Upper lobe of right lung (tissue), 1 donor: ENCODE results near the gene SH3BGR. TPM values are rescaled to one million over a fixed set of nuclear protein-coding genes. Genes with fewer than 3 reads are reported as not detected.

Experiments used
- ATAC-seq: fragments of 200-7000 bp; cut with Tn5 transposase; one replicate; pipeline ENCODE4 v1.9.1; 2020; ENCODE audit warnings: mild to moderate bottlenecking, moderate library complexity
- DNase-seq: peaks from one replicate; pipeline ENCODE4 v3.0.0-alpha.2; 2020
- H3K27ac ChIP-seq: fragments of 200-600 bp; one replicate; pipeline ENCODE4 v1.8.0; 2022
- H3K27me3 ChIP-seq: fragments of 200-600 bp; one replicate; pipeline ENCODE4 v1.8.0; 2022; ENCODE audit warnings: mild to moderate bottlenecking
- H3K36me3 ChIP-seq: fragments of 200-600 bp; one replicate; pipeline ENCODE4 v1.8.0; 2022
- H3K4me1 ChIP-seq: fragments of 200-600 bp; one replicate; pipeline ENCODE4 v1.8.0; 2022
- H3K4me3 ChIP-seq: fragments of 200-600 bp; one replicate; pipeline ENCODE4 v1.8.0; 2022; ENCODE audit warnings: mild to moderate bottlenecking
- H3K9me3 ChIP-seq: fragments of 200-600 bp; one replicate; pipeline ENCODE4 v1.8.0; 2022
- intact Hi-C: fragments of 100-400 bp; cut with DNase I; formaldehyde crosslinking; loops from one replicate; pipeline ENCODE4 v1.11.0; 2022
- total RNA-seq: library from RNA; stranded (reverse); fragmentation: NEBNext Ultra II Directional; extraction: Animal tissue kit (Norgen Biotek cat#: 25700); gene quantifications from one replicate; pipeline ENCODE4 v1.2.1, GENCODE V29; 2021
- TF ChIP-seq, protein P1 (sequence below): fragments of 200-600 bp; IDR thresholded peaks from one replicate; pipeline ENCODE4 v1.8.0; 2022; ENCODE audit warnings: antibody characterized with exemption
- donor health status: DM: no; HTN: yes; CAD: no; lungs with severe emphysema.

The SH3BGR gene
- total RNA-seq, 1 donor from 2014 or later: 3.1 TPM

GRCh38 chr21:39444421-39445180 lies 7.2 kb upstream of the SH3BGR start:
- peaks cover 6% of the 10 kb centered on the region for H3K4me1 ChIP-seq
- DNase-seq (no peak), ATAC-seq (peak; percentile 7)
- TF ChIP-seq, protein P1, sequence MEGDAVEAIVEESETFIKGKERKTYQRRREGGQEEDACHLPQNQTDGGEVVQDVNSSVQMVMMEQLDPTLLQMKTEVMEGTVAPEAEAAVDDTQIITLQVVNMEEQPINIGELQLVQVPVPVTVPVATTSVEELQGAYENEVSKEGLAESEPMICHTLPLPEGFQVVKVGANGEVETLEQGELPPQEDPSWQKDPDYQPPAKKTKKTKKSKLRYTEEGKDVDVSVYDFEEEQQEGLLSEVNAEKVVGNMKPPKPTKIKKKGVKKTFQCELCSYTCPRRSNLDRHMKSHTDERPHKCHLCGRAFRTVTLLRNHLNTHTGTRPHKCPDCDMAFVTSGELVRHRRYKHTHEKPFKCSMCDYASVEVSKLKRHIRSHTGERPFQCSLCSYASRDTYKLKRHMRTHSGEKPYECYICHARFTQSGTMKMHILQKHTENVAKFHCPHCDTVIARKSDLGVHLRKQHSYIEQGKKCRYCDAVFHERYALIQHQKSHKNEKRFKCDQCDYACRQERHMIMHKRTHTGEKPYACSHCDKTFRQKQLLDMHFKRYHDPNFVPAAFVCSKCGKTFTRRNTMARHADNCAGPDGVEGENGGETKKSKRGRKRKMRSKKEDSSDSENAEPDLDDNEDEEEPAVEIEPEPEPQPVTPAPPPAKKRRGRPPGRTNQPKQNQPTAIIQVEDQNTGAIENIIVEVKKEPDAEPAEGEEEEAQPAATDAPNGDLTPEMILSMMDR: no peak
- H3K36me3 ChIP-seq: no peaks in the 10 kb centered on the region
- no peaks in the 10 kb centered on the region for H3K27me3 ChIP-seq
- peak overlapping the region; percentile 94 for H3K27ac ChIP-seq
- intact Hi-C loops: no loop called here
- peak overlapping the region; percentile 93 for H3K4me3 ChIP-seq
- no peaks in the 10 kb centered on the region for H3K9me3 ChIP-seq

GRCh38 chr21:39445321-39446269 lies 6.2 kb upstream of the SH3BGR start, which contains the start of gene LCA5L:
LCA5L (minus strand) TSS chr21:39445778; CDS start chr21:39428493, 17,285 bp downstream.
- no peaks in the 10 kb centered on the region for H3K9me3 ChIP-seq
- H3K36me3 ChIP-seq: no peaks in the 10 kb centered on the region
- H3K27me3 ChIP-seq: no peaks in the 10 kb centered on the region
- DNase-seq (peak; percentile 97), ATAC-seq (peak; percentile 97)
- peak within 1 kb of the TSS; percentile 94 for H3K27ac ChIP-seq
- H3K4me3 ChIP-seq: peak within 1 kb of the TSS; percentile 93
- intact Hi-C loops: no loop called here
- H3K4me1 ChIP-seq: peaks cover 6% of the 10 kb centered on the region
- TF ChIP-seq, protein P1: no peak

- Histone ChIP-seq H3K27me3 (no peaks in the 10 kb centered on the region), H3K27ac (no peak overlapping the region), H3K9me3 (no peaks in the 10 kb centered on the region), H3K36me3 (no peaks in the 10 kb centered on the region), H3K4me1 (peaks cover 6% of the 10 kb centered on the region), H3K4me3 (no peak overlapping the region)
- intact Hi-C loops: no loop called here
- DNase-seq: no peak
- TF ChIP-seq, protein P1: no peak
- no peak for ATAC-seq
Observed at GRCh38 chr21:39447264-39447663, 4.5 kb upstream of the SH3BGR start.

DNA sequence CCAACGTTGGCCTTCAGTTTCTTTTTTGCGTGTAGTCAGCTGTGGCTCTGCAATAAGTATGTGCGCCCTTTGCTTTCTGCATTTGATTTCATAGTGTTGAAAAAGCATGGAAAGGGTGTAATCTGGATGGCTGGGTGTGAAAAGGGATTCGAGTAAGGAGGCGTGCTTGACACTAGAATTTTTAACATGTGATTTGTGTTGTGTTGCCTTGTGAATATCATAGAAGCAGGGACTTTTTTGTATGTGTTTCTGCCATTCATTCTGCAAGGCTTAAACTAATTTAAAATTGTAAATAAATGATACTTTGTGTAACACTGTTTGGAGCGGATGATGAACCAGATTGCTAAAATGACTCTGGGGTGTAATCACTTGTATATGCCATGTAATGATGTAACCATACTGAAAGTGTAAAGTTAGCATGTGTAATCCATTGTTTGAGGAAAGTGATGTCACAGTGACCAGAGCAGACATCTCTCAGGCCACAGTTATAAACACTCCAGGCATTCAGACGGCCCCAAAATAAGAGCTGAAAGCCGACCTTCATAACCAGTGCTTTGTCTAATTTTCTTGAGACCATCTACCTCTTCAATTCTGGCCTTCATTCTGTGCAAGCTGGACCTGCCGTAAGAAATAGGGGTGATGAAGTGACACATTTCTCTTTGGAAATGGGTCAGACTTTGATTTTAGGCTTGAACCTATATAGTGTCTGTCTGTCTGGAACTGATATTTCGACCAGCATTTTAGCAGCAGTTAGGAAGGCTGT lies 618 bp downstream of the SH3BGR start:
- H3K4me1 ChIP-seq: no peaks in the 10 kb centered on the region
- H3K36me3 ChIP-seq: no peaks in the 10 kb centered on the region
- H3K9me3 ChIP-seq: no peaks in the 10 kb centered on the region
- no peak for DNase-seq
- no peaks in the 10 kb centered on the region for H3K27me3 ChIP-seq
- intact Hi-C loops: no loop called here
- no peak overlapping the region for H3K27ac ChIP-seq
- TF ChIP-seq, protein P1: no peak
- no peak for ATAC-seq
- H3K4me3 ChIP-seq: peak overlapping the region; percentile 38

- TF ChIP-seq, protein P1: no peak
- no peaks in the 10 kb centered on the region for H3K9me3 ChIP-seq
- H3K27ac ChIP-seq: no peak overlapping the region
- no peaks in the 10 kb centered on the region for H3K4me1 ChIP-seq
- no peak for DNase-seq
- H3K27me3 ChIP-seq: no peaks in the 10 kb centered on the region
- ATAC-seq: no peak
- no peak overlapping the region for H3K4me3 ChIP-seq
- no peaks in the 10 kb centered on the region for H3K36me3 ChIP-seq
- intact Hi-C loops: no loop called here
Observed at GRCh38 chr21:39452970-39453342, 1.2 kb downstream of the SH3BGR start.
